HG03520 (cell line): Measurements from ENCODE around the gene DCAF7.

Source experiments
- ATAC-seq: cut with Tn5 transposase; IDR thresholded peaks from one replicate; pipeline ENCODE4 v1.9.1; 2021; ENCODE audit warnings: mild to moderate bottlenecking, moderate library complexity; ENCODE audit not compliant: unreplicated experiment

DCAF7 gene

DNA sequence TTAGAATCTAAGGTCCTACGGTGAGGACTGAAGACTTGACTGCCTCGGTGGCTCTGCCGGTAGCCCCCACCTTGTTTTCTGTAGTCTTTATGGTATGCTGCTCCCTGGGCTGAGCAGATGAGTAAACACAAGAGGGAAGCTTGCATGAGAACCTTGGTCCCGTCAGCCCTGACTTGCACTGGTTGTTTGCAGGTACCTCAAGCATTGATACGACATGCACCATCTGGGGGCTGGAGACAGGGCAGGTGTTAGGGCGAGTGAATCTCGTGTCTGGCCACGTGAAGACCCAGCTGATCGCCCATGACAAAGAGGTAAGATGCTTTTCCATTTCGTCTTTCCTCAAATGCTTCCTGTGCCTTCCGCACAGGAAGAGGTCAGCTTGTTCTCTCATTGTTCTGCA, 29.4 kb downstream of the DCAF7 start:
- ATAC-seq, result no peak

GRCh38 chr17:63587770-63588169, 37.5 kb downstream of the DCAF7 start:
- no peak for ATAC-seq

- no peak for ATAC-seq
Measured at GRCh38 chr17:63588797-63589196, 38.5 kb downstream of the DCAF7 start.

DNA sequence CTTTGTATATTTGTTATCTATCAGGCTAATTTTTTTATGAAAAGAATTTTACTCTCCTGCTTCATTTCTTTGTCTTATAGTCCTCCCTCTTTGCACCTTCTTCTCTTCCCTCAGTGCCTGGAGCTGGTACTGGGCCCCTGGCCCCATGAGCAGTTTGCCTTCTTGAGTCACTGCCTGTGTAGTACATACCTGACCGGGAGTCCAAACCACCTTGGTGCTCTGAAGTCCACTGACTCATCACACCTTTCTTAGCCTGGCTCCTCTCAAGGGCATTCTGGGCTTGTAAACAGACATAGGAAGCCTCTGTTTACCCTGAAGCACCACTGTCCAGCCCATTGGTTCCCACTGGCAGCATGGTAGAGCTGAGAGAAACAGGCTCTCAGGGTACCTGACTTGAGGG, 39.4 kb downstream of the DCAF7 start:
- no peak for ATAC-seq

DNA sequence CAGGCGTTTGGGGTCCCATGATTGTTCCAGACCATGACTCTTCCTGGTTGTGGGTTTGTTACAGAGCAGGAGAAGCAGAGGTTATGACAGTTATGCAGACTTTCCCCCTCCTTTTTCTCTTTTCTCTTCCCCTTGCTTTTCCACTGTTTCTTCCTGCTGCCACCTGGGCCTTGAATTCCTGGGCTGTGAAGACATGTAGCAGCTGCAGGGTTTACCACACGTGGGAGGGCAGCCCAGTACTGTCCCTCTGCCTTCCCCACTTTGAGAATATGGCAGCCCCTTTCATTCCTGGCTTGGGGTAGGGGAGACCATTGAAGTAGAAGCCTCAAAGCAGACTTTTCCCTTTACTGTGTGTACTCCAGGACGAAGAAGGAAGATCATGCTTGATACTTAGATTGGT, 42.5 kb downstream of the DCAF7 start:
- ATAC-seq, result no peak

- no peak for ATAC-seq
Measured at GRCh38 chr17:63595132-63595531, 44.9 kb downstream of the DCAF7 start.

GRCh38 chr17:63596856-63597586, 46.7 kb downstream of the DCAF7 start:
- no peak for ATAC-seq

DNA sequence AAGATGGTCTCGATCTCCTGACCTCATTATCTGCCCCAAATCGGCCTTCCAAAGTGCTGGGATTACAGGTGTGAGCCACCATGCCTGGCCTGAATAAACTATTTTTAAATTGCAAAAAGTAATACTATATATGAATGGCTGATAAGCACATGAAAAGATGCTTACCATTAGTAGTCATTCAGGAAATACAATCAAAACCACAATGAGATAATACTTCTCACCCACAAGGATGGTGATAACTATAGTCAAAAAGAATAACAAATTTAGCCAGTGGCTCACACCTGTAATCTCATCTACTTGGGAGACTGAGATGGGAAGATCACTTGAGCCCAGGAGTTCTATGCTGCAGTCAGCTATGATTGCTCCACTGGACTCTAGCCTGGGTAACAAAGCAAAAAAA, 48.0 kb downstream of the DCAF7 start:
- no peak for ATAC-seq

- ATAC-seq, result peak; percentile 76
Measured at GRCh38 chr17:63600569-63601438, 50.5 kb downstream of the DCAF7 start, which contains the start of gene TACO1. Gene TACO1 (plus strand): TSS chr17:63600895. CDS start chr17:63601084, 189 bp downstream.

DNA sequence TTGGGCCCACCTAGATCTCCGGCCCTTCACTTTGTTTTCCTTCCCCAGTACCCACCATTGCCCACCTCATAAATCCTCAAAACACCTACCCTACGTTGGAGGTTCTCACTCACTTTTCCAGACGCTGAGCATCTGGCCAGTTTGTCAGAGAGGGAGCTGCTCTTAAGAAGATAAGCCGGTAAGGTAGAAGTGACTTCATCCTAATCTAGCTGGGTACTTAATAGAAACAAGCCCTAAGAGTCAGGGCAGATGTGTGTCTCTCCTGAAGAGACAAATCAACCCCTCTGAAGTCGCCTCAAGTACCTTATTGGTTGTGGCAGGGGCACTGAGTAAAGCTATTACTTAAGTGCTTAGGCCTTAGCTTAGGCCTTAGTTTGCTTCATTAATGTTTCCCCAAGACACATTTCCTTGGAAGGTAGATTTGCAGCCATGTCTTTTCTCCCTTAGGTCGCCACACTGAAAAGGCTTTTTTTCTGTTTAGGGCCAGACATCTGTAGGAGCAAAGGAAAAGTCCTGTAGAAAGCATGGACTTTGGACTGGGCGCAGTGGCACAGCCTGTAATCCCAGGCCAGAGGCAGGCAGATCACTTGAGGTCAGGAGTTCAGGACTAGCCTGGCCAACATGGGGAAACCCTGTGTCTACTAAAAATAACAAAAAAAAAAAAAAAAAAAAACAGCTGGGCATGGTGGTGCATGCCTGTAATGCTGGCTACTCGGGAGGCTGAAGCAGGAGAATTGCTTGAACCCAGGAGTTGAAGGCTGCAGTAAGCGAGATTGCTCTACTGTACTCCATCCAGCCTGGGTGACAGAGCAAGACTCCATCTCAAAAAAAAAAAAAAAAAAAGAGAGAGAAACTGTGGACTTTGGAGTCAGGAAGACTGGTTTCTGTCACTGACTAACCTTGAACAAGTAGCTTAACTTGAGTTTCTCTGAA, 51.4 kb downstream of the DCAF7 start:
- ATAC-seq, result no peak

DNA sequence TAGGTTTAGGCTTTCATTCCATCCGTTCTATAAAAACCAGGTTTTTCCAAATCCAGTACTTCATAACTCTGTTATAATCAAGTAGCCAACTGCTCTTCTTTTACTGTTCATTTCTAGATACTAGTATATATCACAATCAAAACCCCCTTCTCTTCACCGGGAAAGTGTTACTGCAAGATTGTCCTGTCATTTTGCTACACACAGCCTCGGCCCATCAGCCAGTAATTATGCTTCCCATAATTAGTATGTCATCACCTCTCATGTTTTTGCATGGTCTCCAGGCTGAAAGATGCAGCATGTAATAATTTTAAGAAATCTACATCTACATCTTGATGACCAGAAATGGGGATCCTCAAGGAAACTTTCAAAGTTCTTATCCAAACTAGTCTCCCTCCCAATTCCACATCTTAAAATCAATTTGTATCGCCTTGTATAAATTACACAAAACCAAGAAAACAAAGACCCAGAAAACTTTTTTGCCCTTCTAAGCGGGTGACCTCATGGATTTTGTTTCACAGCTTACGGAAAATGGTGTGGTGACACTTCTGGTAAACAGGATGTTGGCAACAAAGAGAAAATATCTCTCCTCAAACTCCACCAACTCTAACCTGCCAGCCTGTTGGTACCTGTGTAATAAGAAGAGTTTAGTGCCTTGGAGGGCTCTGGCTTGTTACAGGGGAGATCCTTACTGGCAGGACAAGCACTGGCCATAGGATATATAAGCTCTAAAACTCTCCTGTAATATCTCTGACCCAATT, 59.7 kb downstream of the DCAF7 start:
- no peak for ATAC-seq

DNA sequence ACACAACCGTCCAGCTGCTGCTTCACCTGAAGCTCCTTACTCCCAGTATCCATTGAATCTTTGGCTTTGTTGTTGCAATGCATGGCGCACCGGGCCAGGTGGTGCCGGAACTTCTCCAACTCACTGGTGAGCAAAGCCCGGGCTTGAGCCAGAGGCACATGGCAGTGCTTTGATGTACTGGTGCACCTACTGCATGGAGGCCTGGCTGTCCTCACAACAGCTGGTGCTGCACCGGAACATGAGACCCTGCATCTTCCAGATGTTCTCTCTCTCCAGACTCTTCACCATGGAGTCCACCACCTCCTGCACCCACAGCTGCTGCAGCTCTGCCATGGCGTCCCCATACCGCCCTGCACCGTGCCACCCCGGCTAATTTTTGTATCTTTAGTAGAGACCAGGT, 60.6 kb downstream of the DCAF7 start:
- no peak for ATAC-seq

DNA sequence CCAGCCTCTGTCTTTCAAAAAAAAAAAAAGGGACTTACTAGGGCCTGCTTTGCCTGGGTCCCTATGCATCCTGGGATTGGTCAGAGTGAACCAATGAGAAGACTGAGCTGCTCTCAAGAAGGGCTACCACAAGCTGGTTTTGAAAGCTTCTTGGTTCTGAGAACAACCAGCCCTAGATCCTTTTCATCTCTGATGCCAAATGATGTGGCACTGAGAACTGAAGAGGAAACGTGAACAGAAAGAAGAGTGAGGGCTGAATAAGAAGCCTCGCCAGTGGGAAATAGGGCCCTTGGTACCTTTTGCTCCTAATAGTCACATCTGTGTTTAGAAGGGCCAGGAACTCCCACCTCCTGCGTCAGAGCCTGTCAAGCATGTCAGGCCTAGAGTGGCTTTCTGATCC, 61.1 kb downstream of the DCAF7 start:
- no peak for ATAC-seq

DNA sequence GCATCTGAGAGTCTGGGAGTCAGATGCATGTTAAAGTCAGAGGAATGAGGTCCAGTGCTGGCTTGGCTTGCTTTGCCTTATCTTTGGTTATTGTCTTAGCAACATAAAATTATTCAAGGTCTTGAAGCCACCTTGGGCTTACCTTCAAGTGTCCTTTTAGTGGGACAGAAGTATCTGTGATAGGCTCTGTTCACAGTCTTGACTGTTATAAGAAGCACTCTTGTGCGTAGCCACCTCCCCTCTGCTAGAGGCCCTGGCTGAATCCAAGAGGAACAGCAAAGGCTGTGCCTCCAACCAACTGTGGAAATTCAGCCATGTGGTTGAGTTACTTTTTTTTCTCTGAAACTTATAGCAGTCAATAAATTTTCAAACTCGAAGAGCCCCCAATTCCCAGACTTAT, 63.4 kb downstream of the DCAF7 start:
- ATAC-seq, result no peak

DNA sequence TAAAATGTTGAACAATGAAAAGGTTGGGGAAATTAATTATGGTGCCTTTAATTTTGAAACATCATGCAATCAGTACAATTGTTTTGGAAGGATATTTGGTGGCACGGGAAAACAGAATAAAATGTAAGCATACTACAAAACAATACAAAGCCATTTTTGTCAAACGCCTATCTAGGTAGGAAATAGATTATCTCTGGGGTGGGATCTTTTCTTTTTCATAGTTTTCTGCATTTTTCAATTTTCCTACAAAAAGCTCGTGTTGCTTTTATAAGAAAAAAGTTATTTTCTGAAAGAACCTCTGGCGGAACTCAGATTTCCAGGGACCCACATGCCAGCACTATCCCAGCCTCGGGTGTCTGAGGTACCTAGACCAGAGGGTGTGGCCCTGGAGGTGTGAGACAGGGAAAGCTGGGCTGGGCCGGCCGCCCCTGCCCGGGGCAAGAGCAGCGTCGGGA, 71.0 kb downstream of the DCAF7 start:
- ATAC-seq, result no peak

GRCh38 chr17:63621684-63622573, 71.7 kb downstream of the DCAF7 start, which contains the start of gene MAP3K3:
Gene MAP3K3 (plus strand): TSS chr17:63622417. CDS start chr17:63622760, 343 bp downstream.
- peak; percentile 85 for ATAC-seq

DNA sequence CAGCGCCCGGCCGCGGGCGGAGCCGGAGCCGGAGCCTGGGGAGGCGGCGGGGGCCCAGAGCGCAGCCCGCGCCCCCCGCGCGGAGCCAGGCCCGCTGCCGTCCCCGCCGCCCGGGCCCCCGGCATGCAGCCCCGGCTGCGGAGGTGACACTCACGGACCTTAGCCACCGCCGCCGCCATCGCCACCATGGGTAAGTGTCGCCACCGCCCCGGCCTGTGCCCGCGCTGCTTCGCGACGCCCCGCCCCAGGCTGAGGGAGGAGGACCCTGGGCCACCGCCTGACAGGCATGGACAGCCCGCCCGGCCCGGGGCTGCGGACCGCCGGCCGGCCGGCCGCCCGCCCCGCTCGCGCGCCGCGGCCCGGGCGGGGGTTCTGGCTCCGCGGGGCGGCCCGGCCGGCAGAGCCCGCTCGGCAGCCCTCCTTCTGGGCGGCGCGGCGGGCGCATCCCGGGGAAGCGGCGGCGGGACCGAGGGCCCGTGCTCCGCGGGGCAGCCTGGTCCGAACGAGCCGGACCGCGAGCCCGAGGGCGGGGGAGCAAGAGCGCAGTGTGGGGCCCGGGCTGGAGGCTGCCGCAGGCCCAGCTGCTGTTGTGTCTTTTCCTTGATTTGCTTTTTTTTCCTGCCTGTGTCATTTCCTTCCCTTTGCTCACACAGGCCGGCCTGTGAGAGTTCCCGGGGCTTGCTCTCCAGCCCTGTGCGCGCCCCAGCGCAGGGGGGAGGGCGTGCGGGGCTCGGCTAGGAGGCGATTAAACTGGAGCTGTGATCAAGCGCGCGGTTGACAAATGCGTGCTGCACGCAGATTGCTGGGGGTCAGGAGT, 72.5 kb downstream of the DCAF7 start:
- peak; percentile 25 for ATAC-seq
